ENCODE results near the gene BICC1. TPM values are rescaled to one million over a fixed set of nuclear protein-coding genes. Genes with fewer than 3 reads are reported as not detected.

Gene BICC1
- total and polyA plus RNA-seq, 4 donors = 0.82 to 6.1 (median 4.5) TPM

GRCh38 chr10:58820861-58821751, 308.4 kb downstream of the BICC1 start:
- Histone ChIP-seq H3K36me3 (ENCODE audit: control insufficient read depth in 4 of 4, insufficient read depth in 3 of 4, low read depth in 1 of 4, low read length in 3 of 4) (peaks cover 0 to 2% (median 0%) of the 10 kb centered on the region in 4 donors), H3K4me3 (ENCODE audit: low read depth in 1 of 3, low read length in 3 of 3) (no peak overlapping the region), H3K27ac (ENCODE audit: low read depth in 1 of 2, low read length in 2 of 2) (no peak overlapping the region), H3K4me1 (ENCODE audit: control insufficient read depth in 4 of 4, insufficient read depth in 4 of 4, low read length in 3 of 4) (peaks cover 1 to 55% (median 48%) of the 10 kb centered on the region in 4 donors), H3K9ac (ENCODE audit: low read depth in 1 of 2, low read length in 2 of 2) (no peak overlapping the region), H3K9me3 (ENCODE audit: control insufficient read depth in 4 of 4, low read length in 3 of 4) (no peaks in the 10 kb centered on the region), H3K27me3 (ENCODE audit: control insufficient read depth in 4 of 4, insufficient read depth in 4 of 4, low read length in 3 of 4) (no peaks in the 10 kb centered on the region)
- no peak for TF ChIP-seq YY1 (IDR thresholded peaks at IDR 0.05)
- no peak for TF ChIP-seq ZBTB33 (IDR thresholded peaks at IDR 0.05)
- TF ChIP-seq, protein P1, sequence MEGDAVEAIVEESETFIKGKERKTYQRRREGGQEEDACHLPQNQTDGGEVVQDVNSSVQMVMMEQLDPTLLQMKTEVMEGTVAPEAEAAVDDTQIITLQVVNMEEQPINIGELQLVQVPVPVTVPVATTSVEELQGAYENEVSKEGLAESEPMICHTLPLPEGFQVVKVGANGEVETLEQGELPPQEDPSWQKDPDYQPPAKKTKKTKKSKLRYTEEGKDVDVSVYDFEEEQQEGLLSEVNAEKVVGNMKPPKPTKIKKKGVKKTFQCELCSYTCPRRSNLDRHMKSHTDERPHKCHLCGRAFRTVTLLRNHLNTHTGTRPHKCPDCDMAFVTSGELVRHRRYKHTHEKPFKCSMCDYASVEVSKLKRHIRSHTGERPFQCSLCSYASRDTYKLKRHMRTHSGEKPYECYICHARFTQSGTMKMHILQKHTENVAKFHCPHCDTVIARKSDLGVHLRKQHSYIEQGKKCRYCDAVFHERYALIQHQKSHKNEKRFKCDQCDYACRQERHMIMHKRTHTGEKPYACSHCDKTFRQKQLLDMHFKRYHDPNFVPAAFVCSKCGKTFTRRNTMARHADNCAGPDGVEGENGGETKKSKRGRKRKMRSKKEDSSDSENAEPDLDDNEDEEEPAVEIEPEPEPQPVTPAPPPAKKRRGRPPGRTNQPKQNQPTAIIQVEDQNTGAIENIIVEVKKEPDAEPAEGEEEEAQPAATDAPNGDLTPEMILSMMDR (IDR thresholded peaks at IDR 0.05; ENCODE audit: low read depth, low read length, missing input control) = no peak
- TF ChIP-seq RXRA (IDR thresholded peaks at IDR 0.05) = no peak
- TF ChIP-seq, protein P2, sequence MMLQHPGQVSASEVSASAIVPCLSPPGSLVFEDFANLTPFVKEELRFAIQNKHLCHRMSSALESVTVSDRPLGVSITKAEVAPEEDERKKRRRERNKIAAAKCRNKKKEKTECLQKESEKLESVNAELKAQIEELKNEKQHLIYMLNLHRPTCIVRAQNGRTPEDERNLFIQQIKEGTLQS (IDR thresholded peaks at IDR 0.05) = no peak
- TF ChIP-seq, protein P3, sequence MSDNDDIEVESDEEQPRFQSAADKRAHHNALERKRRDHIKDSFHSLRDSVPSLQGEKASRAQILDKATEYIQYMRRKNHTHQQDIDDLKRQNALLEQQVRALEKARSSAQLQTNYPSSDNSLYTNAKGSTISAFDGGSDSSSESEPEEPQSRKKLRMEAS (IDR thresholded peaks at IDR 0.05) = no peak
- no peak for TF ChIP-seq TAF1 (conservative IDR thresholded peaks at IDR 0.05)
- TF ChIP-seq HNF4G (IDR thresholded peaks at IDR 0.05) = no peak
- no peak for TF ChIP-seq REST (IDR thresholded peaks at IDR 0.05)
- no peak for TF ChIP-seq GABPA (IDR thresholded peaks at IDR 0.05 in 1 of 2, conservative IDR thresholded peaks at IDR 0.05 in 1 of 2)
- TF ChIP-seq EGR1 (IDR thresholded peaks at IDR 0.05; ENCODE audit: low read depth in 2 of 2) = no peak
- no peak for TF ChIP-seq FOXA1 (IDR thresholded peaks at IDR 0.05)
- WGBS = 75% methylated on average over 7 of the region's 7 CpGs
- no peak for DNase-seq (ENCODE audit: low spot score)

DNA sequence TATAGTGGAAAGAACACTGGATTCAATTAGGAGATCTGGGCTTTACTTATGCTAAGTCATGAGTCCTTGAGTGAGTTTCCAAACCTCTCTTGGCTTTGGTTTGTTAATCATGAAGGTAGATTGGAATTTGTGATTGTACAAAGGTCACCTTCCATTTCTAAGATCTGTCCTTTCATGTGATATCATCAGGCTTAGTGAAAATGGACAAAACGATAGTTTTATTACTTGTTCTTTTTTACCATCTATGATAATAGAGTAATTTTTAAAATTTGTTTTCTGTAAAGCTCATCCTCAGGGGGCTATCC, 309.0 kb downstream of the BICC1 start:
- H3K36me3 ChIP-seq (ENCODE audit: control insufficient read depth in 4 of 4, insufficient read depth in 3 of 4, low read depth in 1 of 4, low read length in 3 of 4) = peaks cover 0 to 2% (median 0%) of the 10 kb centered on the region in 4 donors
- WGBS = 42% methylated on average over 1 of the region's 1 CpG
- H3K9ac ChIP-seq (ENCODE audit: low read depth in 1 of 2, low read length in 2 of 2) = no peak overlapping the region
- no peaks in the 10 kb centered on the region for H3K27me3 ChIP-seq (ENCODE audit: control insufficient read depth in 4 of 4, insufficient read depth in 4 of 4, low read length in 3 of 4)
- H3K4me1 ChIP-seq (ENCODE audit: control insufficient read depth in 4 of 4, insufficient read depth in 4 of 4, low read length in 3 of 4) = peaks cover 0 to 51% (median 46%) of the 10 kb centered on the region in 4 donors
- H3K4me3 ChIP-seq (ENCODE audit: low read depth in 1 of 3, low read length in 3 of 3) = no peak overlapping the region
- TF ChIP-seq HNF4A (conservative IDR thresholded peaks at IDR 0.05) (peak; percentile 16 to 61), GABPA (IDR thresholded peaks at IDR 0.05 in 1 of 2, conservative IDR thresholded peaks at IDR 0.05 in 1 of 2) (no peak)
- no peak for DNase-seq (ENCODE audit: low spot score)
- no peak overlapping the region for H3K27ac ChIP-seq (ENCODE audit: low read depth in 1 of 2, low read length in 2 of 2)
- H3K9me3 ChIP-seq (ENCODE audit: control insufficient read depth in 4 of 4, low read length in 3 of 4) = no peaks in the 10 kb centered on the region

Data from liver (tissue), 9 donors.